ENCODE results near the gene TRIM2. TPM values are rescaled to one million over a fixed set of nuclear protein-coding genes. Genes with fewer than 3 reads are reported as not detected.

Gene TRIM2
- total and polyA plus RNA-seq, 10 of the 15 experiments (the other 5 are each of a cell fraction or from before 2014, with no cell fraction given) = 0.06 to 0.19 (median 0.15) TPM; not detected in 3

DNA sequence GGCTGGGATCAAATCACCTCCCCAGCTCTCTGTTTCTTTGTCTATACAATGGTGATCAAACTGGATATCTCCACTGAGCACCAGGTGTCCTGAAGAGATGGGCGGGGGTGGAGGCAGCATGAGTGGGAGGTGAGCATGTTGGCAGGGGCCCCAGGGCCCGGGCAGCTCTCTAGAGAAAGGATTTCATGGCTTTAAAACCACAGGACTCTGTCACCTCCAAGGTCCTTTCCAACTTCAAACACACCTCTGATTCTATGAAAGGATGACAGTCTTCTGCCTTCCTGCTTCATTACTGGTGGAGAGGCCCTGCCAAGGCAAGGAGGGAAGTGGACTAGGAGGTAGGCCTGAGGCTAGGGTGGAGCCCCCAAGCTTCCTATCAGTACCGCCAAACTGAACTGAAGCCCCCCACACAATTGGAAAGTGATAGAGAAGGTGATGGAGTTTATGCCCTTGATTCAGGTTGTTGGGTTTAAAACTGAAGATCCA lies 38.6 kb downstream of the TRIM2 start:
- intact Hi-C loops (cut with micrococcal nuclease; ENCODE audit: unreplicated experiment) = no loop called here
- FAIRE-seq (no peak), ATAC-seq (no peak), DNase-seq (ENCODE audit: low read depth, low spot score) (no peak)
- no peak overlapping the region for H2AFZ ChIP-seq (ENCODE audit: control insufficient read depth, low read depth, low read length)
- no peak overlapping the region for H3K4me2 ChIP-seq (ENCODE audit: control insufficient read depth, insufficient read depth)
- RAD21 ChIA-PET (ENCODE audit: unreplicated experiment) = no interaction called here
- WGBS (ENCODE audit: insufficient coverage, insufficient replicate concordance, low lambda C conversion rate, missing lambda C conversion rate) = 44% methylated on average over 3 of the region's 3 CpGs
- H3K4me1 ChIP-seq (ENCODE audit: control insufficient read depth, insufficient read depth, low read length) = no peaks in the 10 kb centered on the region
- SMC1A ChIA-PET (ENCODE audit: uncharacterized antibody, unreplicated experiment) = interaction anchor here (0.6 kb wide), 1 partner anchor 153 kb away, joined by 3 read pairs; no protein-coding TSS in a partner anchor
- POLR2A ChIA-PET = no interaction called here
- no peaks in the 10 kb centered on the region for H4K20me1 ChIP-seq (ENCODE audit: control insufficient read depth, insufficient read depth)
- no peak for TF ChIP-seq MEF2B (IDR thresholded peaks at IDR 0.05; ENCODE audit: partially characterized antibody, poor library complexity, severe bottlenecking)
- TF ChIP-seq, protein P1, sequence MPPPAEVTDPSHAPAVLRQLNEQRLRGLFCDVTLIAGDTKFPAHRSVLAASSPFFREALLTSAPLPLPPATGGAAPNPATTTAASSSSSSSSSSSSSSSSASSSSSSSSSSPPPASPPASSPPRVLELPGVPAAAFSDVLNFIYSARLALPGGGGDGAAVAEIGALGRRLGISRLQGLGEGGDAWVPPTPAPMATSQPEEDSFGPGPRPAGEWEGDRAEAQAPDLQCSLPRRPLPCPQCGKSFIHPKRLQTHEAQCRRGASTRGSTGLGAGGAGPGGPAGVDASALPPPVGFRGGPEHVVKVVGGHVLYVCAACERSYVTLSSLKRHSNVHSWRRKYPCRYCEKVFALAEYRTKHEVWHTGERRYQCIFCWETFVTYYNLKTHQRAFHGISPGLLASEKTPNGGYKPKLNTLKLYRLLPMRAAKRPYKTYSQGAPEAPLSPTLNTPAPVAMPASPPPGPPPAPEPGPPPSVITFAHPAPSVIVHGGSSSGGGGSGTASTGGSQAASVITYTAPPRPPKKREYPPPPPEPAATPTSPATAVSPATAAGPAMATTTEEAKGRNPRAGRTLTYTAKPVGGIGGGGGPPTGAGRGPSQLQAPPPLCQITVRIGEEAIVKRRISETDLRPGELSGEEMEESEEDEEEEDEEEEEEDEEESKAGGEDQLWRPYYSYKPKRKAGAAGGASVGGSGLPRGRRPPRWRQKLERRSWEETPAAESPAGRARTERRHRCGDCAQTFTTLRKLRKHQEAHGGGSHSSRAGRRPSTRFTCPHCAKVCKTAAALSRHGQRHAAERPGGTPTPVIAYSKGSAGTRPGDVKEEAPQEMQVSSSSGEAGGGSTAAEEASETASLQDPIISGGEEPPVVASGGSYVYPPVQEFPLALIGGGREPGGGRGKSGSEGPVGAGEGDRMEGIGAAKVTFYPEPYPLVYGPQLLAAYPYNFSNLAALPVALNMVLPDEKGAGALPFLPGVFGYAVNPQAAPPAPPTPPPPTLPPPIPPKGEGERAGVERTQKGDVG (CRISPR knock-in tag; IDR thresholded peaks at IDR 0.05) = no peak
- TF ChIP-seq BRCA1 (IDR thresholded peaks at IDR 0.05; ENCODE audit: low read depth, low read length) = no peak
- TF ChIP-seq, protein P2, sequence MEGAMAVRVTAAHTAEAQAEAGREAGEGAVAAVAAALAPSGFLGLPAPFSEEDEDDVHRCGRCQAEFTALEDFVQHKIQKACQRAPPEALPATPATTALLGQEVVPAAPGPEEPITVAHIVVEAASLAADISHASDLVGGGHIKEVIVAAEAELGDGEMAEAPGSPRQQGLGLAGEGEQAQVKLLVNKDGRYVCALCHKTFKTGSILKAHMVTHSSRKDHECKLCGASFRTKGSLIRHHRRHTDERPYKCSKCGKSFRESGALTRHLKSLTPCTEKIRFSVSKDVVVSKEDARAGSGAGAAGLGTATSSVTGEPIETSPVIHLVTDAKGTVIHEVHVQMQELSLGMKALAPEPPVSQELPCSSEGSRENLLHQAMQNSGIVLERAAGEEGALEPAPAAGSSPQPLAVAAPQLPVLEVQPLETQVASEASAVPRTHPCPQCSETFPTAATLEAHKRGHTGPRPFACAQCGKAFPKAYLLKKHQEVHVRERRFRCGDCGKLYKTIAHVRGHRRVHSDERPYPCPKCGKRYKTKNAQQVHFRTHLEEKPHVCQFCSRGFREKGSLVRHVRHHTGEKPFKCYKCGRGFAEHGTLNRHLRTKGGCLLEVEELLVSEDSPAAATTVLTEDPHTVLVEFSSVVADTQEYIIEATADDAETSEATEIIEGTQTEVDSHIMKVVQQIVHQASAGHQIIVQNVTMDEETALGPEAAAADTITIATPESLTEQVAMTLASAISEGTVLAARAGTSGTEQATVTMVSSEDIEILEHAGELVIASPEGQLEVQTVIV (IDR thresholded peaks at IDR 0.05; ENCODE audit: borderline replicate concordance, partially characterized antibody) = no peak
- TF ChIP-seq YY1 (IDR thresholded peaks at IDR 0.05; ENCODE audit: low read depth, low read length) = no peak
- TF ChIP-seq ASH2L (IDR thresholded peaks at IDR 0.05; ENCODE audit: borderline replicate concordance, low read depth) = no peak
- TF ChIP-seq TAF1 (IDR thresholded peaks at IDR 0.05; ENCODE audit: borderline replicate concordance, low read depth, low read length) = no peak
- no peak for TF ChIP-seq SUZ12 (IDR thresholded peaks at IDR 0.05; ENCODE audit: unreplicated experiment)
- TF ChIP-seq SREBF2 (IDR thresholded peaks at IDR 0.05; ENCODE audit: low read length) = no peak
- TF ChIP-seq EP300 (IDR thresholded peaks at IDR 0.05; ENCODE audit: borderline replicate concordance in 1 of 2, control insufficient read depth in 1 of 2, low read depth in 2 of 2, low read length in 2 of 2) = no peak
- no peak for TF ChIP-seq SMC3 (IDR thresholded peaks at IDR 0.05; ENCODE audit: borderline replicate concordance, low read length)
- TF ChIP-seq RCOR1 (conservative IDR thresholded peaks at IDR 0.05; ENCODE audit: low read depth, low read length) = no peak
- TF ChIP-seq, protein P3, sequence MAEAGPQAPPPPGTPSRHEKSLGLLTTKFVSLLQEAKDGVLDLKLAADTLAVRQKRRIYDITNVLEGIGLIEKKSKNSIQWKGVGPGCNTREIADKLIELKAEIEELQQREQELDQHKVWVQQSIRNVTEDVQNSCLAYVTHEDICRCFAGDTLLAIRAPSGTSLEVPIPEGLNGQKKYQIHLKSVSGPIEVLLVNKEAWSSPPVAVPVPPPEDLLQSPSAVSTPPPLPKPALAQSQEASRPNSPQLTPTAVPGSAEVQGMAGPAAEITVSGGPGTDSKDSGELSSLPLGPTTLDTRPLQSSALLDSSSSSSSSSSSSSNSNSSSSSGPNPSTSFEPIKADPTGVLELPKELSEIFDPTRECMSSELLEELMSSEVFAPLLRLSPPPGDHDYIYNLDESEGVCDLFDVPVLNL (IDR thresholded peaks at IDR 0.05; ENCODE audit: low read depth, low read length) = no peak
- TF ChIP-seq, protein P4, sequence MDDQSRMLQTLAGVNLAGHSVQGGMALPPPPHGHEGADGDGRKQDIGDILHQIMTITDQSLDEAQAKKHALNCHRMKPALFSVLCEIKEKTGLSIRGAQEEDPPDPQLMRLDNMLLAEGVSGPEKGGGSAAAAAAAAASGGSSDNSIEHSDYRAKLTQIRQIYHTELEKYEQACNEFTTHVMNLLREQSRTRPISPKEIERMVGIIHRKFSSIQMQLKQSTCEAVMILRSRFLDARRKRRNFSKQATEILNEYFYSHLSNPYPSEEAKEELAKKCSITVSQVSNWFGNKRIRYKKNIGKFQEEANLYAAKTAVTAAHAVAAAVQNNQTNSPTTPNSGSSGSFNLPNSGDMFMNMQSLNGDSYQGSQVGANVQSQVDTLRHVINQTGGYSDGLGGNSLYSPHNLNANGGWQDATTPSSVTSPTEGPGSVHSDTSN (IDR thresholded peaks at IDR 0.05; ENCODE audit: insufficient replicate concordance, low read depth, low read length) = no peak
- TF ChIP-seq IKZF1 (conservative IDR thresholded peaks at IDR 0.05) = no peak
- TF ChIP-seq NBN (IDR thresholded peaks at IDR 0.05) = no peak
- H3K9ac ChIP-seq (ENCODE audit: control insufficient read depth, insufficient read depth, low read length) = no peak overlapping the region
- peaks cover 0 to under 1% of the 10 kb centered on the region in 2 experiments; a peak in 1 of 4 replicates for H3K27me3 ChIP-seq (replicated peaks in 1 of 2; ENCODE audit: control insufficient read depth in 2 of 2, insufficient read depth in 2 of 2, low read length in 1 of 2)
- no peaks in the 10 kb centered on the region for H3K36me3 ChIP-seq (ENCODE audit: control insufficient read depth in 2 of 2, insufficient read depth in 2 of 2, low read length in 1 of 2)
- CTCF ChIA-PET = no interaction called here
- no peaks in the 10 kb centered on the region for H3K79me2 ChIP-seq (ENCODE audit: control insufficient read depth, insufficient read depth, low read length)
- H3K4me3 ChIP-seq = no peak overlapping the region
- BruUV-seq (replicated peaks) = no TSS peak
- no peaks in the 10 kb centered on the region for H3K9me3 ChIP-seq (replicated peaks; ENCODE audit: control insufficient read depth, insufficient read depth, low read length)
- in situ Hi-C loops (cut with MboI) = no loop called here
- no peak overlapping the region for H3K27ac ChIP-seq (ENCODE audit: control insufficient read depth, insufficient read depth)
